Hepatocyte (in vitro differentiated cells): ENCODE results near the gene ANO9.

Experiments used
- EZH2 ChIP-seq: fragments of 200-600 bp; sonication (generic); IDR thresholded peaks from 2 replicates; pipeline ENCODE4 v1.6.1; 2016; ENCODE audit warnings: antibody characterized with exemption, mild to moderate bottlenecking, borderline replicate concordance
- EZH2phosphoT487 ChIP-seq: fragments of 200-600 bp; sonication (generic); IDR thresholded peaks from one replicate; pipeline ENCODE4 v1.6.1; 2018; ENCODE audit warnings: antibody characterized with exemption, mild to moderate bottlenecking, low read depth, moderate library complexity; ENCODE audit not compliant: unreplicated experiment, severe bottlenecking
- TF ChIP-seq, protein P1 (sequence below): fragments of 200-600 bp; sonication (generic); IDR thresholded peaks from 2 replicates; pipeline ENCODE4 v1.5.1; 2016; ENCODE audit warnings: antibody characterized with exemption, mild to moderate bottlenecking; ENCODE audit not compliant: poor library complexity

DNA sequence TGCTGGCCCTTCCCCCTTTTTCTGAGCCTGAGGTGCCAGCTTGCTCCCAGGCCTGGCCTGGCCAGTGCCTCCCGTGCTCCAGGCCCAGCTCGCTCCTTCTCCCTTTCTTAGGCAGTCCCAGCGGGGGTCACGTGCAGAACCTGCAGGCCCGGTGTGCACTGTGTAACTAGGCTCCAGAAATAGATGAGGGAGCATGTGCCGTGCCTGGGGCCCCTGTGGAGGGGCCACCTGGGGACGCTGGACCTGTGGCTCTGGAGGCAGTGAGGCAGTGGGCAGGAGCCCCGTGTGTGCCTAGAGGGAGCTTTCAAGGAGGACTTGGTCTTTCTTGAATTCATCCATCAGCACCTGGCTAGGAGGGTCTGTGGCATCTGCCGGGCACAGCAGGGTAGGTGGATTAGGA lies 19.8 kb upstream of the ANO9 start:
- TF ChIP-seq EZH2 = no peak
- TF ChIP-seq, protein P1, sequence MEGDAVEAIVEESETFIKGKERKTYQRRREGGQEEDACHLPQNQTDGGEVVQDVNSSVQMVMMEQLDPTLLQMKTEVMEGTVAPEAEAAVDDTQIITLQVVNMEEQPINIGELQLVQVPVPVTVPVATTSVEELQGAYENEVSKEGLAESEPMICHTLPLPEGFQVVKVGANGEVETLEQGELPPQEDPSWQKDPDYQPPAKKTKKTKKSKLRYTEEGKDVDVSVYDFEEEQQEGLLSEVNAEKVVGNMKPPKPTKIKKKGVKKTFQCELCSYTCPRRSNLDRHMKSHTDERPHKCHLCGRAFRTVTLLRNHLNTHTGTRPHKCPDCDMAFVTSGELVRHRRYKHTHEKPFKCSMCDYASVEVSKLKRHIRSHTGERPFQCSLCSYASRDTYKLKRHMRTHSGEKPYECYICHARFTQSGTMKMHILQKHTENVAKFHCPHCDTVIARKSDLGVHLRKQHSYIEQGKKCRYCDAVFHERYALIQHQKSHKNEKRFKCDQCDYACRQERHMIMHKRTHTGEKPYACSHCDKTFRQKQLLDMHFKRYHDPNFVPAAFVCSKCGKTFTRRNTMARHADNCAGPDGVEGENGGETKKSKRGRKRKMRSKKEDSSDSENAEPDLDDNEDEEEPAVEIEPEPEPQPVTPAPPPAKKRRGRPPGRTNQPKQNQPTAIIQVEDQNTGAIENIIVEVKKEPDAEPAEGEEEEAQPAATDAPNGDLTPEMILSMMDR = no peak
- no peak for TF ChIP-seq EZH2phosphoT487
